ENCODE data around the gene MICAL2.

- no peak for TF ChIP-seq POLR2AphosphoS5 (IDR thresholded peaks at IDR 0.05)
- TF ChIP-seq, protein P1, sequence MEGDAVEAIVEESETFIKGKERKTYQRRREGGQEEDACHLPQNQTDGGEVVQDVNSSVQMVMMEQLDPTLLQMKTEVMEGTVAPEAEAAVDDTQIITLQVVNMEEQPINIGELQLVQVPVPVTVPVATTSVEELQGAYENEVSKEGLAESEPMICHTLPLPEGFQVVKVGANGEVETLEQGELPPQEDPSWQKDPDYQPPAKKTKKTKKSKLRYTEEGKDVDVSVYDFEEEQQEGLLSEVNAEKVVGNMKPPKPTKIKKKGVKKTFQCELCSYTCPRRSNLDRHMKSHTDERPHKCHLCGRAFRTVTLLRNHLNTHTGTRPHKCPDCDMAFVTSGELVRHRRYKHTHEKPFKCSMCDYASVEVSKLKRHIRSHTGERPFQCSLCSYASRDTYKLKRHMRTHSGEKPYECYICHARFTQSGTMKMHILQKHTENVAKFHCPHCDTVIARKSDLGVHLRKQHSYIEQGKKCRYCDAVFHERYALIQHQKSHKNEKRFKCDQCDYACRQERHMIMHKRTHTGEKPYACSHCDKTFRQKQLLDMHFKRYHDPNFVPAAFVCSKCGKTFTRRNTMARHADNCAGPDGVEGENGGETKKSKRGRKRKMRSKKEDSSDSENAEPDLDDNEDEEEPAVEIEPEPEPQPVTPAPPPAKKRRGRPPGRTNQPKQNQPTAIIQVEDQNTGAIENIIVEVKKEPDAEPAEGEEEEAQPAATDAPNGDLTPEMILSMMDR (IDR thresholded peaks at IDR 0.05) = no peak
These were observed 166.6 kb downstream of the MICAL2 start for GRCh38 chr11:12276831-12277475.
